RWPE1 (cell line): ENCODE measurements around the gene PORCN.

Experiments
- CTCF ChIA-PET: fragments of 350-600 bp; sonication (Branson Sonifier 250); formaldehyde crosslinking; extraction: SDS; loops from one replicate; lab custom pipeline; 2021; lab: Yijun Ruan, JAX
- POLR2A ChIA-PET: fragments of 400-600 bp; formaldehyde crosslinking; extraction: SDS; loops from one replicate; lab custom pipeline; 2020; ENCODE audit warnings: antibody characterized with exemption; ENCODE audit not compliant: low non-redundant PET; lab: Yijun Ruan, JAX
- DNase-seq: peaks from one replicate; pipeline ENCODE4 v3.0.0; 2012; ENCODE audit warnings: low spot score
- H3K27ac ChIP-seq: fragments of 450-650 bp; 2 replicates; pipeline ENCODE4 v1.5.1; 2017
- CTCF ChIP-seq: fragments of 450-650 bp; conservative IDR thresholded peaks from 2 replicates; pipeline ENCODE4 v1.5.1; 2017; ENCODE audit warnings: low read depth, mild to moderate bottlenecking

Gene PORCN

GRCh38 chrX:48471504-48471903 is 37.3 kb upstream of the PORCN start:
- no peak for DNase-seq
- TF ChIP-seq CTCF: no peak
- CTCF ChIA-PET: no interaction called here
- POLR2A ChIA-PET: no interaction called here
- H3K27ac ChIP-seq: no peak overlapping the region

GRCh38 chrX:48472225-48472624 is 36.6 kb upstream of the PORCN start:
- DNase-seq: no peak
- TF ChIP-seq CTCF: no peak
- H3K27ac ChIP-seq: no peak overlapping the region
- CTCF ChIA-PET: no interaction called here
- POLR2A ChIA-PET: no interaction called here

- POLR2A ChIA-PET: no interaction called here
- CTCF ChIA-PET: interaction anchor here (0.6 kb wide), 1 partner anchor 412 kb away, joined by 3 read pairs; no protein-coding TSS in a partner anchor
- no peak for TF ChIP-seq CTCF
- peak overlapping the region; percentile 21 for H3K27ac ChIP-seq
- DNase-seq: no peak
Measured at GRCh38 chrX:48472851-48473703, 35.7 kb upstream of the PORCN start.

GRCh38 chrX:48473704-48473990 is 35.1 kb upstream of the PORCN start:
- ChIA-PET POLR2A (no interaction called here), CTCF (interaction anchor here (0.6 kb wide), 1 partner anchor 413 kb away, joined by 3 read pairs; no protein-coding TSS in a partner anchor)
- DNase-seq: no peak
- no peak for TF ChIP-seq CTCF
- H3K27ac ChIP-seq: peak overlapping the region; percentile 21

- DNase-seq: no peak
- CTCF ChIA-PET: interaction anchor here (0.6 to 1.1 kb wide), 5 partner anchors 24 to 413 kb away, joined by 3 to 5 read pairs (median 3); no protein-coding TSS in a partner anchor
- H3K27ac ChIP-seq: peak overlapping the region; percentile 78
- POLR2A ChIA-PET: interaction anchor here (0.5 kb wide), 1 partner anchor 55 kb away, joined by 5 read pairs; no protein-coding TSS in a partner anchor
- TF ChIP-seq CTCF: no peak
Measured at GRCh38 chrX:48474127-48474526, 34.7 kb upstream of the PORCN start.

- no peak for DNase-seq
- peak overlapping the region; percentile 78 for H3K27ac ChIP-seq
- CTCF ChIA-PET: interaction anchor here (0.6 to 1.1 kb wide), 4 partner anchors 24 to 57 kb away, joined by 3 to 5 read pairs (median 3); no protein-coding TSS in a partner anchor
- no peak for TF ChIP-seq CTCF
- POLR2A ChIA-PET: interaction anchor here (0.5 kb wide), 1 partner anchor 55 kb away, joined by 5 read pairs; no protein-coding TSS in a partner anchor
Measured at GRCh38 chrX:48474581-48474980, 34.2 kb upstream of the PORCN start.
